Activated CD8-positive, alpha-beta memory T cell treated with anti-CD3 and anti-CD28 coated beads, Interleukin-2, amount 50 U/mL, for 24 hours (primary cell): ENCODE measurements around the gene ABTB2.
"Not testable (repeated sequence)": the region's sequence is repeated elsewhere in the genome, so short reads cannot be mapped to it uniquely, and the experiment has no call there.

Source experiments
- DNase-seq: peaks from one replicate; pipeline ENCODE4 v3.0.0-alpha.2; 2020; ENCODE audit errors: extremely low read depth

ABTB2 gene

GRCh38 chr11:34262531-34263081, 95.2 kb downstream of the ABTB2 start:
- DNase-seq: no peak

DNA sequence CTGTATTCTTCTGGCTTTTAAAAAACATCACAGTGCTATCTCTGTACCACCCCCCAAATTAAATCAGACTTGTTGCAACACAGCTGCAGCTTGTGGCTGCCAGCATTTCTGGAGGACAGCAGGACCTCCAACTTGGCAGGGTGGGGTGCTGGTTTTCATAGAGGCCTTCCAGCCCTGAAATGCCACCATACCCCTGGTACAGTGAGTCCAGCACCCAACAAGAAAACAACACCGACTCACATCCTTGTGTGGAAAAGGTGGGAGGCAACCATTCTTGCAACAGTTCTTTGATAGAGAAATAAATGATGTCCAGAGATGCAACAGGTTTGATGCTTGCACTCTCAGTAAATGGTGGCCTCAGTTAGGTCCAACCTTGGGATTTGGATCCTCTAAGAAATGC, 96.0 kb downstream of the ABTB2 start:
- no peak for DNase-seq

DNA sequence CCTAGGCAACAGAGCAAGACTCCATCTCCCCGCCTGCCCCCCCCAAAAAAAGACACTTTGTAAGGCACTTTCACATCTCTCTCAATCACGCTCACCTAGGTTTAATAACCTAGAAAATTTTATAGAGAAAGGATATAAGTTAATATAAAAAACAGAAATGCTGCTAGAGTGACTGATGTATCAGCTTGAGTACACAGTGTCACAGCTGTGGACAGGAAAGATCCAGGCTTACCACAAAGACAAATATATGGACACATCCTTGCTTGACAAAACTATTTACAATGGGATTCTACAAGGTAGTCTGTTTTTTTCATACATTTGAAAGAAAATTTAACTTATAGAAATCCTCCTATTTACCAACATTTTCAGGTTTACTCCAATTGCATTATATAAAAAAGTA, 96.7 kb downstream of the ABTB2 start:
- DNase-seq: no peak

- DNase-seq: no peak
These were observed 97.7 kb downstream of the ABTB2 start for GRCh38 chr11:34260072-34260575.

GRCh38 chr11:34259087-34259486, 98.7 kb downstream of the ABTB2 start:
- DNase-seq: no peak

DNA sequence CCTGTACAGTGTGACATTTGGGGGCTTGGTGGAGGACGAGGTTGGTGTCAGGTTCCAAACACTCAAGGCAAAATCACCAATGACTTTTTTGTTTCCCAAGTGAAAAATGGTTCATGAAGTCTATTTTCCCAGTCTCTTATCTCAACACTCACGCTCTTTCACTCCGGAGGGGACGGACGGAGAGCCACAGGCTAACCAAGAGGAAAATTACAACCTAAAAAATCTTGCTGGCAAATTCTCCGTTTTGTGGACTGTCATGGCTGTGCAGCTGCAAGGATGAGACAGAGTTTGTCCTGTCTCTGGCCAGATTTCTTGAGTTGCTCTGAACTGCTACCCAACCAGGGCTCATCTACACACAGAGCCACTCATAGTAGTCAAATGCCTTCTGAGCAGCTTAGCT, 101.2 kb downstream of the ABTB2 start:
- no peak for DNase-seq

GRCh38 chr11:34256150-34256549, 101.7 kb downstream of the ABTB2 start:
- no peak for DNase-seq

GRCh38 chr11:34255101-34255500, 102.7 kb downstream of the ABTB2 start:
- DNase-seq: no peak

DNA sequence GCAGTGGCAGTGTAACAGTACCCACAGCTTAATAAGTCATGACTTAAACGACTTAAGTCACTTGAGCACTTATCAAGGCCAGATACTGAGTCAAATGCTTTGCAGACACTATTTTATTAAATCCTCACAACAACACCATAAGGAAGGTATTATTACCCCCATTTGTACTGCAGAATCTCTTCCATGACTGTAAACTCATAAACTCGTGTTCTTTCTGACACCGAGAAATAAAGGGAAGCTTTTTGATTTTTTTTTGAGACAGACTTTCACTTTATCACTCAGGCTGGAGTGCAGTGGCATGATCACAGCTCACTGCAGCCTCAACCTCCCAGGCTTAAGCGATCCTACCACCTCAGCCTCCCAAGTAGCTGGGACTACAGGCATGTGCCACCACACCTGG, 103.8 kb downstream of the ABTB2 start:
- no peak for DNase-seq

GRCh38 chr11:34252651-34253050, 105.2 kb downstream of the ABTB2 start:
- no peak for DNase-seq

- DNase-seq: no peak
These were observed 105.8 kb downstream of the ABTB2 start for GRCh38 chr11:34252015-34252414.

DNA sequence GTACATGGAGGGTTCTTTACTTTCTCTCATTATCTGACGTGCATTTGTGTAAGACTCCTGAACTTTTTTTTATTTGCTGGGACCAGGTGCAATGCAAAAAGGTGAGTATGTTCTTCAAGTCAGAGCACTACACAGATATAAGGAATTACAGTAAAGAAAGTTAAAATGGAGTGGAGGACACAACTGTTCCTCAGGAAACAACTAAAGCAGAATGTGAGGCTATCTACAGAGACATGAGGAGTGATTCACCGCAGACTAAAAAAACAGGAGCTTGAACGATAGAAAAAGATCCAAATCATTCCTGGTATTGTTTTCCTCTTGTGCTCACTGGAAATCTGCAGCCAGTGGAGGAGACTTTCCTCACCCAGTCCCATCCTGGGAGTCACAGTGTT, 106.2 kb downstream of the ABTB2 start:
- DNase-seq: no peak

- DNase-seq: peak; percentile 51
These were observed 106.8 kb downstream of the ABTB2 start for GRCh38 chr11:34250732-34251588.

DNA sequence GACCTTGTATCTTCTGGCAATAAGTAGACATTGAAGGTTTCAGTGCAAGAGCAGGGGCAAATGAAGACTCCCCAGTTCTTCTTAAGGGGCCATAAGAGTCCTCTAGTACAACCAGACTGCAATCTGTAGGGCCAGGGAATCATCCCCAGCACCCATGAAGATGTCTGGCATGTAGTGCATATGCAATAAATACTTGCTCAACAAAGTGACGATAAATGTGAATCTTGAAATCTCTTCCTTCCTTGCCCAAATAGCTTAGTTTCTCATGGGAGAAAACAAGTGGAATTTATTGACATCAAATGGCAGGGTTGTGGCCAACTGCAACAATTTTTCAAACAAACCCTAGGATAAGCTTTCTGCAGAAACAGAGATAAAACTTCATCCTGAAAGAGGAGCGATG, 107.6 kb downstream of the ABTB2 start:
- no peak for DNase-seq

- no peak for DNase-seq
These were observed 108.4 kb downstream of the ABTB2 start for GRCh38 chr11:34249439-34249838.

- not testable (repeated sequence) for DNase-seq
These were observed 111.3 kb downstream of the ABTB2 start for GRCh38 chr11:34246511-34246910.

GRCh38 chr11:34245041-34245440, 112.8 kb downstream of the ABTB2 start:
- DNase-seq: no peak

DNA sequence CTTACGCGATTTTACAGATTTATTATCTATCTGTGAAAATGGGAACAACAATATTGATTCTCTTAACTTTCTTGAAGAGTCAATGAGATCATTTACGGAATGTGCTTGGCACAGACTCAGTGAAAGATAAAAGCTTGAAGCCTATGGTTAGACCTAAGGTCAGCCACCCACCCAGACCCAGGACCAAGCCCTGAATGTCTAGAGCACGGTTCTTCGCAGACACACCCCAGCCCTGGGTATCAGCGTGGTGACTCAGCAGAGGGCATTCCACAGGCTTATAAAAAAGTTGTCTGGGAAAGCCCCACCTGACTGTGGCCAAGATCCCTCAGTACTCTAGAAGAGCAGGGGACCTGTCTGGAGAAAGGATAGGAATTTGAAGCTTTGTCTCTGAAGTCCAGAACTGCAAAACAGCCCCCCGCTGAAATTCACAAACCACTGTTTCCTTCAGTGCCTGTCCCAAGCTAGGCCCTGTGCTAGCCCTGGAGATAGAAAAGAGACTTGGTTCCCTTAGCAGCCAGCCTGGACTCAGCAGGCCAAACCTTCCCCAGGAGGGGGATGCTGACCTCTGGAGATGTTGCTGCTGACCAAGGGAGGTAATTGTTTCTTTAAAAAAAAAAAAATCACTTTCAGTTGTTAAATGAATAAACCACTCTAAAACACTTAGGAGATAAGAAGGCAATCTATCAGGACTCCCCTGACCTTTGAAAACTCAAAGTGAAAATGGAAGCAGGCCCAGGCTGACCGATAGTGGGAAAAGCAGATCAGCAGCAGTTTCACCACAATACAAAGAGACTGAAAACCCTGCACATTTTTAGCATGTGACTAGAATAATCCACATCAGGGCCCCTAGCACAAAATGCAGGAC, 114.0 kb downstream of the ABTB2 start:
- no peak for DNase-seq

DNA sequence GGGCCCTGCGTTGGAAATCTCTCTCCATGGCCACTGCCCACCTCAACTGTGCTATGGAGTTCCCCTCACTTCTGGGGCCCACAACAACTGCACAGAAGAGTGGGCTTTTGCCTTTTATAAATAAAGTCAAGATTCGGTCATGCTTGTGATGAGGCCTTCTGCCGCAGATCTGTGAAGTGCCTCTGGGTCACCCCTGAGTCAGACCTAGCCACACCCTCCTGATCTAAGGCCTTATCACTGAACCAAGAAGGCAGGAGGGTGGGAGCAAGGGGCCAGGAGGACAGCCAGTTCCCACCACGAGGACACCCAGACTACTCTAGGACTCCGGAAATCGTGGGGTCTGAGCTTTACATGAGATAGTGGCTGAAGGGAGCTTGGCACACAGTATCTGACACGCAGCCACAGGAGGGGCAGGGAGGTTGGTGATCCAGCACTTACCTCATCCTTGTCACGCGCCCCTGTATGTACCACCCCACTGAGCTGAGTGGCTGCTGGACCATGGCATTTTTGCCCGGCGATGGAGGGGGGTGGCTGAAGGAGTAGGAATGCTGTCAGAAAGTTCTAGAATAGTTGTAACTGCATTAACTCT, 115.7 kb downstream of the ABTB2 start:
- no peak for DNase-seq

DNA sequence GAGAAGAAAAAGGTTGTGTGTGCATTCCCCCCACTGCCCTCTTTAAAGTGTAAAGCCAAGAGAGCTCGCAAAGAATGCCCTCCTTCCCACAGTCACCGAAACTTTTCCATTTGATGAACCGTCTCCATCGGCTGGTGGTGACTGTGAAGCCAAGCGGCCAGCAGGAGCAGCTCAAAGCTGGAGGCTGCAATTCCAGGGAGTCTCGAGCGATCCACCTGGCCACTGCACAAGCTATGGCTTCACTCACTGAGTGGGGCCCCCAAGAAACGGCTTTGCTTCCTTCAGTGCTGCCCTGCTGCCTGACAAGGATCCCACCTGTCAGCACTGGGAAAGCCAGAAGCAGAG, 117.7 kb downstream of the ABTB2 start:
- DNase-seq: no peak

GRCh38 chr11:34239465-34240149, 118.2 kb downstream of the ABTB2 start:
- DNase-seq: no peak

DNA sequence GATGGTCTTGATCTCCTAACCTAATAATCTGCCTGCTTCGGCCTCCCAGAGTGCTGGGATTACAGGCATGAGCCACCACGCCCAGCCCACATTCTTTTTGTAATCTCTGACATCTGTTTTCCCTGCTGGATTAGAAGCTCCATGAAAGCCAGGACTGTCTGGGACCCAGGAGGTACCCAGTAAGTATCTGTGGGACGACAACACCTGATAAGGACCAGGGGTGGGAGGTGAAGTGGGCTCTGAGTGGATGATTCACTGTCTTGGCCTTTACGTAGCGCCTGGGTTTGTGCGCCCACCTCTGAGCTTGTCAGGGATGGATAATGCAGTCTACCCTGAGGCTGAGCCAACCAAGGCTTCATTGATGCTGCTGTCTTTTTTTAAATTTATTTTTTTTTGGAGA, 118.8 kb downstream of the ABTB2 start:
- DNase-seq: no peak
